OCI-LY1 (cell line): ENCODE measurements around the gene RPL18.

Experiments used
- H2AFZ ChIP-seq: fragments of 200-600 bp; sonication (generic), shearing (Covaris generic); 2 replicates; pipeline ENCODE4 v1.6.0; 2014; ENCODE audit warnings: antibody characterized with exemption, mild to moderate bottlenecking, low read length
- H3F3A ChIP-seq: fragments of 200-600 bp; sonication (generic), shearing (Covaris generic); 2 replicates; pipeline ENCODE4 v1.6.0; 2014; ENCODE audit warnings: mild to moderate bottlenecking, antibody characterized with exemption, low read length, moderate library complexity; ENCODE audit not compliant: insufficient read depth
- H3K27ac ChIP-seq: fragments of 200-600 bp; sonication (generic); 2 replicates; pipeline ENCODE4 v1.5.1; 2014; ENCODE audit warnings: low read length, mixed run types, mild to moderate bottlenecking, low read depth; ENCODE audit not compliant: poor library complexity, severe bottlenecking
- H3K27me3 ChIP-seq: fragments of 200-600 bp; sonication (generic); 2 replicates; pipeline ENCODE4 v1.6.0; 2014; ENCODE audit warnings: antibody characterized with exemption, mild to moderate bottlenecking, low read length, moderate library complexity; ENCODE audit not compliant: insufficient read depth
- H3K36me3 ChIP-seq: fragments of 200-600 bp; sonication (generic); 2 replicates; pipeline ENCODE4 v1.6.1; 2014; ENCODE audit warnings: mild to moderate bottlenecking, antibody characterized with exemption, low read length, moderate library complexity, mixed read lengths; ENCODE audit not compliant: insufficient read depth
- H3K4me1 ChIP-seq: fragments of 200-600 bp; sonication (generic); 2 replicates; pipeline ENCODE4 v1.5.1; 2014; ENCODE audit warnings: mild to moderate bottlenecking, low read length, moderate library complexity; ENCODE audit not compliant: insufficient read depth, severe bottlenecking
- H3K4me2 ChIP-seq: fragments of 200-600 bp; sonication (generic), shearing (Covaris generic); 2 replicates; pipeline ENCODE4 v1.6.1; 2014; ENCODE audit warnings: low read length
- H3K4me3 ChIP-seq: fragments of 200-600 bp; sonication (generic); 2 replicates; pipeline ENCODE4 v1.5.1; 2014; ENCODE audit warnings: low read length, low read depth, mild to moderate bottlenecking, mixed read lengths; ENCODE audit not compliant: poor library complexity, severe bottlenecking
- H3K79me2 ChIP-seq: fragments of 200-600 bp; shearing (Covaris generic); 2 replicates; pipeline ENCODE4 v1.6.1; 2016; ENCODE audit warnings: mixed run types, low read length, mixed read lengths; ENCODE audit not compliant: insufficient read depth
- H3K9ac ChIP-seq: fragments of 200-600 bp; sonication (generic), shearing (Covaris generic); 2 replicates; pipeline ENCODE4 v1.6.1; 2014; ENCODE audit warnings: mild to moderate bottlenecking, low read length, mixed read lengths
- H3K9me2 ChIP-seq: fragments of 200-600 bp; sonication (generic), shearing (Covaris generic); 2 replicates; pipeline ENCODE4 v1.6.1; 2014; ENCODE audit warnings: low read depth, mild to moderate bottlenecking, low read length, mixed read lengths
- H3K9me3 ChIP-seq: fragments of 200-600 bp; shearing (Covaris generic); 2 replicates; pipeline ENCODE4 v1.6.1; 2014; ENCODE audit warnings: low read length, mixed read lengths
- H4K20me1 ChIP-seq: fragments of 200-600 bp; sonication (generic), shearing (Covaris generic); 2 replicates; pipeline ENCODE4 v1.6.0; 2016; ENCODE audit warnings: mild to moderate bottlenecking, low read length; ENCODE audit not compliant: insufficient read depth
- CTCF ChIP-seq: fragments of 200-600 bp; sonication (generic), shearing (Covaris generic); IDR thresholded peaks from 2 replicates; pipeline ENCODE4 v1.5.1; 2017; ENCODE audit warnings: mild to moderate bottlenecking, antibody characterized with exemption, low read length, moderate library complexity, mixed read lengths
- EZH2 ChIP-seq: fragments of 200-600 bp; sonication (generic), shearing (Covaris generic); IDR thresholded peaks from 2 replicates; pipeline ENCODE4 v1.8.0; 2017; ENCODE audit warnings: borderline replicate concordance, mixed run types, mild to moderate bottlenecking, antibody characterized with exemption, low read length, moderate library complexity, mixed read lengths

RPL18 gene

GRCh38 chr19:48596679-48597465 is 22.1 kb downstream of the RPL18 start:
- TF ChIP-seq EZH2: no peak
- no peak for TF ChIP-seq CTCF
- H3K36me3 ChIP-seq: no peaks in the 10 kb centered on the region; the same call in 1 of the 2 replicates
- no peaks in the 10 kb centered on the region for H3F3A ChIP-seq
- no peak overlapping the region for H2AFZ ChIP-seq
- H3K4me2 ChIP-seq: peak overlapping the region; percentile 14; the same call in 1 of the 2 replicates
- no peaks in the 10 kb centered on the region for H3K79me2 ChIP-seq
- no peaks in the 10 kb centered on the region for H3K9me2 ChIP-seq
- peaks cover 4% of the 10 kb centered on the region; the same call in 1 of the 2 replicates for H3K27me3 ChIP-seq
- no peak overlapping the region for H3K27ac ChIP-seq
- H3K4me1 ChIP-seq: peaks cover 9% of the 10 kb centered on the region
- H3K4me3 ChIP-seq: peak overlapping the region; percentile 30
- H3K9ac ChIP-seq: no peak overlapping the region; the same call in 1 of the 2 replicates
- no peaks in the 10 kb centered on the region for H4K20me1 ChIP-seq
- H3K9me3 ChIP-seq: no peaks in the 10 kb centered on the region

- H2AFZ ChIP-seq: no peak overlapping the region
- peaks cover 9% of the 10 kb centered on the region for H3K4me1 ChIP-seq
- no peaks in the 10 kb centered on the region for H3K79me2 ChIP-seq
- H3K27ac ChIP-seq: no peak overlapping the region
- peak overlapping the region; percentile 14; the same call in 1 of the 2 replicates for H3K4me2 ChIP-seq
- no peaks in the 10 kb centered on the region for H3K9me3 ChIP-seq
- no peaks in the 10 kb centered on the region for H3K9me2 ChIP-seq
- TF ChIP-seq CTCF (no peak), EZH2 (no peak)
- H3K9ac ChIP-seq: no peak overlapping the region
- H3K27me3 ChIP-seq: peaks cover 4% of the 10 kb centered on the region; the same call in 1 of the 2 replicates
- no peaks in the 10 kb centered on the region; the same call in 1 of the 2 replicates for H3K36me3 ChIP-seq
- H4K20me1 ChIP-seq: no peaks in the 10 kb centered on the region
- H3K4me3 ChIP-seq: no peak overlapping the region
- H3F3A ChIP-seq: no peaks in the 10 kb centered on the region
These were observed 22.7 kb downstream of the RPL18 start for GRCh38 chr19:48596237-48596636.

- Histone ChIP-seq H3K9me2 (no peaks in the 10 kb centered on the region), H2AFZ (no peak overlapping the region), H3K9ac (no peak overlapping the region), H3K27ac (no peak overlapping the region), H3K4me2 (no peak overlapping the region), H3K79me2 (no peaks in the 10 kb centered on the region), H4K20me1 (no peaks in the 10 kb centered on the region), H3K36me3 (no peaks in the 10 kb centered on the region; the same call in 1 of the 2 replicates), H3K9me3 (no peaks in the 10 kb centered on the region), H3K4me1 (peaks cover 9% of the 10 kb centered on the region), H3F3A (no peaks in the 10 kb centered on the region), H3K27me3 (peaks cover 4% of the 10 kb centered on the region; the same call in 1 of the 2 replicates), H3K4me3 (no peak overlapping the region)
- TF ChIP-seq CTCF: no peak
- no peak for TF ChIP-seq EZH2
These were observed 23.1 kb downstream of the RPL18 start for GRCh38 chr19:48595833-48596232.
